ENCODE data around the gene EID2B.

- TF ChIP-seq CTCF (conservative IDR thresholded peaks at IDR 0.05; ENCODE audit: low read depth, low read length): no peak
- TF ChIP-seq EZH2 (IDR thresholded peaks at IDR 0.05; ENCODE audit: borderline replicate concordance, low read depth, low read length, poor library complexity, severe bottlenecking): no peak
Measured at GRCh38 chr19:39531834-39532232, 819 bp downstream of the EID2B start.

Data from A673 (cell line).